ENCODE measurements around the gene CST2.
"Not testable (repeated sequence)": the region's sequence is repeated elsewhere in the genome, so short reads cannot be mapped to it uniquely, and the experiment has no call there.

The CST2 gene

GRCh38 chr20:23795526-23795925 is 31.0 kb downstream of the CST2 start:
- no peak overlapping the region for H3K27ac ChIP-seq

GRCh38 chr20:23794841-23795240 is 31.7 kb downstream of the CST2 start:
- no peak overlapping the region for H3K27ac ChIP-seq
- no peak for TF ChIP-seq CTCF (conservative IDR thresholded peaks at IDR 0.05)
- TF ChIP-seq ZFX (IDR thresholded peaks at IDR 0.05), result no peak

More at GRCh38 chr20:23795526-23795925, 31.0 kb downstream of the CST2 start:
- TF ChIP-seq ZFX (IDR thresholded peaks at IDR 0.05), result no peak
- no peak for TF ChIP-seq CTCF (conservative IDR thresholded peaks at IDR 0.05)

GRCh38 chr20:23794065-23794464 is 32.5 kb downstream of the CST2 start:
- no peak for TF ChIP-seq CTCF (conservative IDR thresholded peaks at IDR 0.05)
- no peak overlapping the region for H3K27ac ChIP-seq

GRCh38 chr20:23783447-23783846 is 43.1 kb downstream of the CST2 start:
- no peak overlapping the region for H3K27ac ChIP-seq
- TF ChIP-seq ZFX (IDR thresholded peaks at IDR 0.05) (no peak), CTCF (conservative IDR thresholded peaks at IDR 0.05) (no peak)

- TF ChIP-seq CTCF (conservative IDR thresholded peaks at IDR 0.05), result peak; percentile 69
- TF ChIP-seq ZFX (IDR thresholded peaks at IDR 0.05), result no peak
- no peak overlapping the region for H3K27ac ChIP-seq
These were observed 44.1 kb downstream of the CST2 start for GRCh38 chr20:23782366-23782983.

GRCh38 chr20:23778676-23779075 is 47.9 kb downstream of the CST2 start:
- not testable (repeated sequence) for H3K27ac ChIP-seq

GRCh38 chr20:23777380-23777779 is 49.1 kb downstream of the CST2 start:
- H3K27ac ChIP-seq, result not testable (repeated sequence)

- TF ChIP-seq ZFX (IDR thresholded peaks at IDR 0.05) (no peak), CTCF (conservative IDR thresholded peaks at IDR 0.05) (no peak)
- no peak overlapping the region for H3K27ac ChIP-seq
These were observed 50.3 kb downstream of the CST2 start for GRCh38 chr20:23776067-23776771.

All from C4-2B (cell line).